ENCODE measurements around the gene NHLRC4.

NHLRC4 gene

GRCh38 chr16:606656-607307 is 40.0 kb downstream of the NHLRC4 start:
- DNase-seq = no peak

GRCh38 chr16:608019-608418 is 41.2 kb downstream of the NHLRC4 start:
- DNase-seq = no peak

GRCh38 chr16:609316-609715 is 42.5 kb downstream of the NHLRC4 start:
- DNase-seq = no peak

- DNase-seq = no peak
Measured at GRCh38 chr16:609984-610383, 43.2 kb downstream of the NHLRC4 start.

GRCh38 chr16:610513-611381 is 43.9 kb downstream of the NHLRC4 start:
- no peak for DNase-seq

- DNase-seq = no peak
Measured at GRCh38 chr16:615122-615521, 48.3 kb downstream of the NHLRC4 start.

- DNase-seq = no peak
Measured at GRCh38 chr16:616733-617586, 50.2 kb downstream of the NHLRC4 start.

- no peak for DNase-seq
Measured at GRCh38 chr16:617855-618254, 51.0 kb downstream of the NHLRC4 start.

Data from activated gamma-delta T cell (primary cell).